ENCODE results near the gene S1PR2. TPM values are rescaled to one million over a fixed set of nuclear protein-coding genes. Genes with fewer than 3 reads are reported as not detected.
A peak's percentile ranks its signal among the peaks of the same experiment; 100 is the strongest.

S1PR2 gene
- total and polyA plus RNA-seq, 9 of the 15 experiments (the other 6 are each of a cell fraction or from before 2014, with no cell fraction given): 1.5 to 3.9 (median 2.0) TPM

- TF ChIP-seq AFF4 (CRISPR knock-in tag; IDR thresholded peaks at IDR 0.05) (0 out of 2 replicates have a peak, but pooled peaks have one; percentile 29), ZNF785 (CRISPR knock-in tag; IDR thresholded peaks at IDR 0.05) (no peak), PURB (CRISPR knock-in tag; IDR thresholded peaks at IDR 0.05; ENCODE audit: low read depth) (no peak), TAL1 (IDR thresholded peaks at IDR 0.05) (no peak), KDM4B (IDR thresholded peaks at IDR 0.05; ENCODE audit: borderline replicate concordance in 2 of 2, low read depth in 1 of 2) (peak in 1 of 2 experiments; percentile 69; a peak in 1 of 4 replicates), MEF2D (tag; conservative IDR thresholded peaks at IDR 0.05; ENCODE audit: low read depth) (no peak), ZNF174 (CRISPR knock-in tag; IDR thresholded peaks at IDR 0.05) (no peak), BRD9 (IDR thresholded peaks at IDR 0.05; ENCODE audit: low read depth, partially characterized antibody) (peak; percentile 43), ZNF239 (CRISPR knock-in tag; IDR thresholded peaks at IDR 0.05) (no peak), HDAC6 (IDR thresholded peaks at IDR 0.05; ENCODE audit: low read depth, low read length) (no peak), CCAR2 (IDR thresholded peaks at IDR 0.05; ENCODE audit: low read depth, low read length) (no peak), NR3C1 (CRISPR knock-in tag; IDR thresholded peaks at IDR 0.05) (no peak), TCF15 (CRISPR knock-in tag; IDR thresholded peaks at IDR 0.05) (no peak), E2F3 (CRISPR knock-in tag; IDR thresholded peaks at IDR 0.05) (no peak), TCFL5 (CRISPR knock-in tag; conservative IDR thresholded peaks at IDR 0.05) (no peak), ZHX1 (conservative IDR thresholded peaks at IDR 0.05; ENCODE audit: low read length) (no peak), BCLAF1 (IDR thresholded peaks at IDR 0.05; ENCODE audit: borderline replicate concordance in 1 of 2, control insufficient read depth in 1 of 2, low read depth in 2 of 2, low read length in 1 of 2) (no peak)
Measured at GRCh38 chr19:10270616-10271394, 39.7 kb upstream of the S1PR2 start, which contains the start of gene ICAM1 (continued).

All from K562 (cell line).